Stimulated activated CD8-positive, alpha-beta memory T cell treated with anti-CD3 and anti-CD28 coated beads, Interleukin-15, amount 100 ng/mL, for 1 hour (primary cell): Measurements from ENCODE around the gene TLE5.
"Not testable (repeated sequence)": the region's sequence is repeated elsewhere in the genome, so short reads cannot be mapped to it uniquely, and the experiment has no call there.

Source experiments
- DNase-seq: peaks from one replicate; pipeline ENCODE4 v3.0.0-alpha.2; 2020; ENCODE audit warnings: low read depth

Gene TLE5

DNA sequence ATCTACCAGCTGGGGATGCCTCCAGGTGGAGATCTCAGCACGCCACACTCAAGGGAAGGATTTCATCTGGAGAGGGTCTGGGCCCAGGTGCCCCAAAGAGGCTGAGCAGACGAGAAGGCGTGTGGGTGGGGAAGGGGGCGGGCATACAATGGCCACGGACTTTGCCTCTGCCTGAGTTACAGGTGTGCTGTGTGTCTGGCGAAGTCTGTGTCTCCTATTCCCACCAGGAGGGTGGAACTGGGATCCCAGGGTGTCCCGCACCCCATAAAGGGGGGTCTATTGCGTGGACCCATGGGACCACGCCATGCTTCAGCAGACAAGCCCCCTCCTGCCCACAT, 36.8 kb downstream of the TLE5 start:
- DNase-seq = no peak

DNA sequence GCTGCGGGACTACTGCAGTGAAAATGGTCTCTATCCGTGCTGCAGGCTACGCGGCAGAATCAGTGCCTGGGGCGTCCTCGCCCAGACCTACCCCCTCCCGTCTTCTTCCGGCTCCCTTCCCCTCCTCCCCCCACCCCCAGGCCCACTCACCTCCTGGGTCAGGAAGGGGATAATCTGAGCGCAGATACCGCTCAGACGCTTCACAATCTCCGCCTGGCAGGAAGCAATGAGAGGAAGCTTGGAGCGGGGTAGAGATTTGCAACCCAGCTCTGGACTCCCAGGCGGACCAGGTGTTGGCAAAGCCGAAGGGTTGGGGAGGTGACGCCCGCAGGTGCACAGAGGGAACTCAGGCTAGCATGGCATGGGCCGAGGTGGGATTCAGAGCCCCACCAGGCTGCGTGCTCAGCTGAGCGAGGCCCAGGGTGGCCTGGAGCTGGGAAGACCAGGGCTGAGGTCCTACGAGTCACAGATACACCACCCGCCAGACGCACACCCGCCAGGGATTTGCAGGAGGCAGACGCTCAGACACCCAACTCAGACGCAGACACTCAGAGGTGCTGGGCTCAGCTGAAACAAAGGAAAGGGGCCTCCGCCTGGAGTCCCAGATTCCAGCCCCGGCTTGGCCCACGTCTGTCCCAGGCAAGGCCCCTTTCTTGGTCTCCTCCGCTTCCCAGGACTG, 37.3 kb downstream of the TLE5 start:
- no peak for DNase-seq

DNA sequence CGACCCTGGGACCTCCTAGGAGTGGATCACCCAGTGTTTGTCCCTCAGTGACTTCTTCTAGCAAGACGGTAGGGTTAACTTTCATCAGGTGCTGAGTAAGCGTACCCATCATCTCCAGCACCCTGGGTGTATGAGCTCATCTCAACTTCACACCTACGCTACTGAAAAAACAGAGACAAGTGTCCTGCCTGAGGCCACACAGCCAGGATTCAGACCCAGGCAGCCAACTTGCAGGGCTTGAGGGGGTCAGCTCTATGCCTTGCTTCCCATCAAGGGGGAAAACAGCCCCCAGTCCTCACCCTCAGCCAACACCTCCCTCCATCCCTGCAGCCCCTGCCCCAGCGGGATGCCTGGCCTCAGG, 37.8 kb downstream of the TLE5 start:
- no peak for DNase-seq

DNA sequence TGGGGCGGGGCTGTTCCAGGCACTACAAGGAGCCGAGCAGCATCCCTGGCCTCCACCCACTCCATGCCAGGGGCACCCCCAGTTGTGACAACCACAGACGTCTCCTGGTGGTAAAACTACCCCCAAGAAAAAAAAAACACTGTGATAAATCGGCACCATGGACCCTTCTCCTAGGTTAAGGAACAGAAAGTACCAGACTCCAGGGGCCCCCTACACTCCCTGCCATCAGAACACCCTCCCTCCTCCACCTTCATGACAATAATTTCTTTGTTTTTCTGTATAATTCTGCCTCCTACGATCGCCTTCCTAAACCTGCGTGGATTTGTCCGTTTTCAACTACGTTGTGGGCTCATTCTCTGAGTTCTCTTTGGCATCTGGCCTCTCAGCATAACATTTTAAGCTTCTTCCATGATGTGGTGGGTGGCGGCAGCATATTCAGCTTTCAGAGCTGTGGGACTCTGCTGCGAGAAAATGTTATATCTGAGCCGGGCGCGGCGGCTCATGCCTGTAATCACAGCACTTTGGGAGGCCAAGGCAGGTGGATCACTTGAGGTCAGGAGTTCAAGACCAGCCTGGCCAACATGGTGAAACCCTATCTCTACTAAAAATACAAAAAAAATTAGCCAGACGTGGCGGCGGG, 41.9 kb downstream of the TLE5 start:
- DNase-seq = no peak

DNA sequence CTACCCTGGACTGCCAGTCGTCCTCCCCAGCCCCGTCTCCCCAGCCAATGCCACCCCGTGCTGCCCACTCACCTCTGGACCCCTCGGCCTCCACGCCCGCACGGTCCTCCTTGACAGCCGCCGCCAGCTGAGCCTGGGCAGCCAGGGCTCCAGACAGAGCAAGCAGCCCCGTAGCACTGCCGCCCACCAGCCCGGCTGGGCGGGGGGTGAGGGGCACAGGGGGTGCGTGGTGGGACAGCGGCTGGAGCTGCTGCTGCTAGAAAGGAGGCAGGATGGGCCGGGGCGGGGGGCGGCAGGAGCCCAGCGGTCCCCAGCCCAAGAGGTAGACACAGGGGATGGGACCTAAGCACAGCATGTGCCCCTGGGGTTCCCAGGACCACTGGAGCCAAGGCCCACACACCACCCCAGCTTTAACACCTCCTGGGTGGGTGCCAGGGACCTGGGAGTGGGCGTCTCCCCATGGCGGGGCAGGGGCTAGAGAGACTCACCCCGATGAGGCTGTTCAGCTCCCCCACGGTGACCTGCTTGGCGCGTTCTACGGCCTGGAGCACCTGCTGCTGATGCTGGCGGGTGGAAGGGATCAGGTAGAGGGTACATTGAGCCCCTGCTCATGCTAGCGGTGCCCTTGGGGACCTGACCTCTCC, 43.0 kb downstream of the TLE5 start:
- no peak for DNase-seq

DNA sequence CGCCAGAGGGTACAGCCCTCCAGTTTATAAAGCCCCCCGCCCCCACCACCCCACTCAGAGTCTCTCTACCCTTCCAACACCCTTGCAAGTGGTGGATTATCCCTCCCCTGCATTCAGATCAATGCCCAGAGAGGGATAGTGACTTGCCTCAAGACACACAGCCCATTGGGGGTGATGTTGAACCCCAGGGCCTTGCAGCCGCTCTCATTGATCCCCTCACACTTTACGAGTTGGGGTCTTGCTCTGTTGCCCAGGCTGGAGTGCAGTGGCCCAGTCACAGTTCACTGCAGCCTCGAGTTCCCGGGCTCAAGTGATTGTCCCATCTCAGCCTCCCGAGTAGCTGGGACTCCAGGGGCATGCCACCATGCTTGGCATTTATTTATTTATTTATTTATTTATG, 44.4 kb downstream of the TLE5 start:
- no peak for DNase-seq

DNA sequence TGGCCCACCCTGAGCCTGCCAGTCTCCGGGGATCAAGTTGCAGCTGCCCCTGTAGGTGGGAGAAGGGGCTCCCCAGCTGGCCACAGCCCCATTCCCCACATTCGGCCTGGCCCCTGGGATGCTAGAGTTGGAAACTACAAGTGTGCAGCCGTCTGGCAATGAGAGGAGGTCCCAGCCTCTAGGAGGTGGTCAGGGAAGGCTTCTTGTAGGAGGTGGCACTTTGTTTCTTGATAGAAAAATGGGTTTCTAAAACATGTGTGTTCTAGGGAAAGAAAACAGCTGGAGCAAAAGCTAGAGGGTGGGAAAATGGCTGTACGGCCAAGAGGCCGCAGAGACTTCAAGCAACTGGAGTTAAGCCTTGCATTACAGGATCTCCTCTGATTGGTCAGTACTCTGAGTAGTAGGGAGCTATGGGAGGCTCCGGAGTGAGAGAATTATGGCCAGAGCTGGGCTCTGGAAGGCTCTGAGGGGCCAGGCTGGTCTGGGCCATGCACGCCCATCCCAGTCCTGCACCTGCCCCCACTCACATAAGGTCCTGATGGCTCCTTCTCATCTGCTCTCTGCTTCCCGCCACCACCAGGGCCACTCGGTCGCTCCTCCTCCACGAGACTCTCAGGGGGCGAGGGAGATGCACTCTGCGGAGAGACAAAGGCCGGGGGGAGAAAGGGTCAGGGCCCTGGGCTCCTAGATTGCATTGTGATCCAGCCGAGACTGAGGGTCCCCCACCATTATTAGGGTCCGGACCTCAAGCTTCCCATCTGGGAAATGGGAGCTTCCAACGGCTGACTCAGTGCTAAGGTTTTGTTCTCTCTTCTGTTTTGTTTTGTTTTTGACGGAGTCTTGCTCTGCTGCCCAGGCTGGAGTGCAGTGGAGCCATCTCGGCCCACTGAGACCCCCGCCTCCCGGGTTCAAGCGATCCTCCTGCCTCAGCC, 46.9 kb downstream of the TLE5 start:
- no peak for DNase-seq

DNA sequence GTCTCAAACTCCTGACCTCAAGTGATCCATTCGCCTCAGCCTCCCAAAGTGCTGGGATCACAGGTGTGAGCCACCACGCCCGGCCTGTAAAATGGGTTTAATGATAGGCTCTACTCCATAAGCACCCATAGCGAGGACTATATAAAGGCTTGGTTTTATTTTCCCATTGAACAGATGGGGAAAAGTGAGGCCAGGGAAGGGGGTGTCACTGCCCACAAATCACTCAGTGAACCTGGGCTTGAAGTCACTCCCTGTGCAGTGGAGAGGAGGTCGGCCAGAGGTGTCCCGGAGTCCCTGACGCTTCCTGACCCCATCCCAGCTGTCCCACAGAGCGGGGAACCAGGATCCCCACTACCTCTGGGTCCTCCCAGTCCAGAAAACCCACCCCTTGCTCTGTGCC, 48.2 kb downstream of the TLE5 start:
- DNase-seq = no peak

DNA sequence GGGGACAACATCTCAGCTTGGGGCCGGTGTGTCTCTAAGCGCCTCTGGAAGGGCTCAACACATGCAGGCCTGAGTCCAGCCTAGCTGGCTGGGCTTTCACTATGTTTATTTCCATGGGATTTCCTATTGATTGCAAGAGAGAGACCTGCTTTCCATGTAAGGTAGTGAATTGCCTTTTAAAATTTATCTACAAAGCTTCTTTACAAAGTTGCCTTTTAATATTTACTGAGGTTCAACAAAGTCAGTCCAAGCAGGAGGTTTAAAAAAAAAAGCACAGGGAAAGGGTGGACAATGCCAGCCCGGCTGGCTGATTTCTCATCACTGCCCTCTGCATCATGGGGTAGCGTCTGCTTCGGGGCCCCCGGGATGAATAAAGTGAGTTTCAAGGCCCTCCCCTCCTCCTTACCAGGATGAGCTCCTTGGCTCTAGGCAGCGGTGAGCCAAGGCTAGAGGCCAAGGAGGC, 49.0 kb downstream of the TLE5 start:
- no peak for DNase-seq

DNA sequence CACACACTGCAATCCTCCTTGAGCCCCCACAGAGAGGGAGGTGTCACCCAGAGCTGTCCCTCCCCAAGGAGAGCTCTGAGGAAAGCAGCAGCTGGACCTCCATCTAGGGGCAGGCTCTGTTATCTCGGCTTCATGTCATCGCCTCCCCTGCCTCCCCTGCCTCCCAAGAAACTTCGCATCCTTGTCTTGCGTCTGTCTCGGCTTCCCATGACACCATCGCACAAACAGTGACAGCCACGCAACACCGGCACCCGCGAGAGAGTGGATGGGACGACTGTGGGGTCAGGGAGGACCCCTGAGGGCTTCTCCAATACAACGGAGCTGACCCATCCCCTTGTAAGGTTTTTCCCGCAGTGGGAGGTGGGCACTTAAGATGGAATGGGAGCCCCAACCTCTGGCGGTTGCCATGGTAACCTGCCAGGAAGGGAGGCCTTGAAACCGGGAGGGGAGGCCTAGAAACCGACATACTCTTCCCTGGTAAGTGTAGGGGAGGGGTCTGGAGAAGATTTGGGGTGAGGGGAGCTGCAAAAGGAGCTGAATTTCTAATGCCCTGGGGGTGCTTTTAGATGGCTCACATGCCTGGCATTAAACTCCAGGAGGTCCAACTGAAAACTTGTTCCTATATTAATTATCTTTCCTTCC, 49.6 kb downstream of the TLE5 start:
- DNase-seq = no peak

DNA sequence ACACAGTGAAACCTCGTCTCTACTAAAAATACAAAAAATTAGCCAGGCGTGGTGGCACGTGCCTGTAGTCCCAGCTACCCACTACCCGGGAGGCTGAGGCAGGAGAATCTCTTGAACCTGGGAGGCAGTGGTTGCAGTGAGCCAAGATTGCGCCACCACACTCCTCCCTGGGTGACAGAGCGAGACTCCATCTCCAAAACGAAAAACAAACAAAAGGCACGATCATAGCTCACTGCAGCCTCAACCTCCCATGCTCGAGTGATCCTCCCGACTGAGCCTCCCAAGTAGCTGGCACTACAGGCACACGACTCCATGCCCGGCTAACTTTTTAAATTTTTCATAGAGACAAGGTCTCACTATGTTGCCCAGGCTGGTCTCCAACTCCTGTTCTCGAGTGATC, 50.2 kb downstream of the TLE5 start:
- DNase-seq = not testable (repeated sequence)

DNA sequence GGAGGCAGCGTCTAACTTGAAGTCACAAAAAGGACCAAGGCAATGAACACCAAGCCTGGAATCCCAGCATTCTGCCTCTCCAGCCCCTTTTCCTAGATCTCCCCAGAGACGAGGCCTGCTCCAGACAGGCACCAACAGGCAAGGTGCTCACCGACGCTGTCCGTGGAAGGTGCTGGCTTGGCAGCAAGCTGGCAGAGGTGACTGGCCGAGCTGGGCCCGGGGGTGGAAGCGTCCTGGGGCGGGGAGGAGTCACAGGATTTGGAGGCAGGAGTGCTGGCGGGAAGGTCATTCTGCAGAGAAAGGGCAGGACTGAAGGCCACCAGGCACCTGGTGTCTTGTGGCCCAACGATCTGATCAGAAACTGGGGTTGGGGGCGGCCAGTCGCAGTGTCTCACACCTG, 51.4 kb downstream of the TLE5 start:
- no peak for DNase-seq

DNA sequence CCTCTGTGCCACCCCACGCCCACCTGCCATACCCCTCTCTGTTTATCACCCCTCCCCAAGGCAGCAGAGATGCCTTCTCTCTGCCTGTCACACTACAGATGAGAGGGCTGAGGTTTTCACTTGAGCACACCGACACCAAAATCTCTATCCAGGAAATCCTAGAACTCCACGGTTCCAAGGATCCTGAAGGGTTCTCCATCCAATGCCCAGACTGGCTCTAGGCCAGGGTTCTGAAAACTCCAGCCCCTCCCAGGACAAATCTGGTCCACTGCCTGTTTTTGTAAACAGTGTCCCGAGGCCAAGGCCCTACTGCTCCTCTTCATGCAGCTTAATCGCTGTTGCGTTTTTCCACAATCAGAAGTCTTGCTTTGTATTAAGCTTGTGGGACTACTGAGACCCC, 53.3 kb downstream of the TLE5 start:
- no peak for DNase-seq

DNA sequence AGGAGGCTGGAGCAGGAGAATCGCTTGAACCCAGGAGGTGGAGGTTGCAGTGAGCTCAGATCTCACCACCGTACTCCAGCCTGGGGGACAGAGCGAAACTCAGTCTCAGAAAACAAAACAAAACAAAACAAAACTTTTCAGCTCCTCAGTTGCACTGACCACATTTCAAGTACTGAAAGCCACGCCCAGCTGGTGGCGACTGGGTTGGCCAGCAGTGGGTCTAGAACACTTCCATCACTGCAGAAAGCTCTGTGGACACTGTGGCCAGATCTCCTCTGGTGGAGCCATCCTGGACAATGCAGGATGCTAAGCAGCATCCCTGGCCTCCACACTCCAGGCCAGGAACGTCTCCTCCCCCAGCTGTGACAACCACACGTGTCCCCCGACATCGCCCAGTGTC, 54.3 kb downstream of the TLE5 start:
- DNase-seq = no peak

DNA sequence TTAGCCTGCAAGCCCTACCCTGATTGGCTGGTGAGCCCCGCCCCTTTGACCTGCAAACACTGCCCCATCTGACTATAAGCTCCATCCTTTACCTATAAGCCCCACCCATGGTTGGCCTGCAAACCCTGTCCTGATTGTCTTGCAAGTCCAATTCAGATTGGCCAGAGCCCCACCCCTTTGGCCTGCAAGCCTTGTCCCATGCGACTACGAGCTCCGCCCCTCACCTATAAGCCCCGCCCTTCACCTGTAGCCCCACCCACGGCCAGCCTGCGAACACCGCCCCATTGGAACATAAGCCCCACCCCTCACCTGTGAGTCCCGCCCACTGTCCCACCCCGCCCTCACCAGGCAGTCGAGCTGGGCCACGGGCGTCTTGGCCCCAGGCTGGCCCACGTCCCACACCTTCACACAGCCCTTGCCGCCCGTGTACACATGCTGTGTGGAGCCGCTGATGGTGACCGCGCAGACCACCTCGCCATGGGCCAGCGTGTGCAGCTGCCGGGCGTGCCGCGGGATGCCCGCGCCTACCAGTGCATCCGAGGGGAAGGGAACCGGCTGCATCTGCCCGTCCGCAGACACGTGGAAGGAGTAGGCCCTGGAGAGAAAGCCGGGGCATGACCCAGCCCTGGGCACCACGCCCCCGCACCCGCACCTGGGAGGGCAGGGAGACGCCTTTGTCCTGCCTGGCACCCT, 56.1 kb downstream of the TLE5 start:
- DNase-seq = no peak

DNA sequence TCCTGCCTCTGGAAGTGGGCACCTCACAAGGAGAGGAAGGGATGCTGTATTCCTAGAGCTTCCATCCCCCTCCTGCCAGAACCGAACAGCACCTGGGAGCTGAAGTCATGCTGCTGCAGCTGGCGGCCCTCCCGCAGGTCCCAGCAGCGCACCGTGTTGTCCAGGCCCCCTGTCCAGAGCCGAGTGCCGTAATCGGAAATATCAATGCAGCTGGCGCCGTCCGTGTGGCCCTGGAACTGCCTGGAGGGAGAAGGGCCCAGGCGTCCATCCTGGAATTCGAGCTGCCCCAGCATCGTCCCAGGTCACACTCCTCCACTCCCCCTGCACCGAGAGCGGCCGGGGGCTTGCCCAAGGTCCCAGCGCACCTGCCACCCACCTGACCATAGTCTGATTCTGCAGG, 57.0 kb downstream of the TLE5 start:
- no peak for DNase-seq

DNA sequence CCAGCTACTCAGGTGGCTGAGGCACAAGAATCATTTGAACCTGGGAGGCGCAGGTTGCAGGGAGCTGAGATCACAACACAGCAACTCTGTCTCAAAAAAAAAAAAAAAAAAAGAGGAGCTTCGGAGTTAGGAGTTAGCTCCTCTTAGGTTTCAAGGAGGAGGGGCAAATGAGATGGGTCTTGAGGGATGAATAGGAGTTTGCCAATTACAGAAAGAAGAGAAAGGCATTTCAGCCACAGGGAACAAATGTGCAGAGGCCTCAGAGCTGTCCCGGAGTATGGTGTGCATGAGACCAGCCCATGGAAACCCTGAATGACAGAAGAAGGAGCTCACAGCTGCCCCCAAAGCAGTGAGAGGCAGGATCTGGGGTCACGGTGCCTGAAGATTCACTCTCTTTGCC, 57.8 kb downstream of the TLE5 start:
- no peak for DNase-seq

DNA sequence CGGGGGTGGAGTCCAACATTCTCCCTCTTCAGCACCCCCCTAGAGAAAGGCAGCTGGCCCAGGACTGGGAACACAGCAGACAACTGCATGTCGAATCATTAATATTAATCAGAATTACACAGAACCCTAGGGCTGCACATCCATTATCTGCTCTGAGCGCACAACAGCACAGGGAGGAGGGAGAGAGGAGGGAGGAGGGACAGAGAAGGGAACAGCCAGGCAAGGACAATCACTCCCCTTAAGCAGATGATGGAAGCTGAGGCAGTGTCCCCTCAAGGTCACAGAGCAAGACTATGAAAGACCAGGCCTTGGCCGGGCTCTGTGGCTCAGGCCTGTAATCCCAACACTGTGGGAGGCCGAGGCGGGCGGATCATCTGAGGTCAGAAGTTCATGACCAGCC, 59.2 kb downstream of the TLE5 start:
- no peak for DNase-seq
